Stimulated activated CD8-positive, alpha-beta memory T cell treated with anti-CD3 and anti-CD28 coated beads, Interleukin-15, amount 100 ng/mL, for 48 hours (primary cell): Measurements from ENCODE around the gene SLC15A2.
"Not testable (repeated sequence)": the region's sequence is repeated elsewhere in the genome, so short reads cannot be mapped to it uniquely, and the experiment has no call there.

Experiments
- DNase-seq, 2 donors: peaks; one replicate each; pipeline ENCODE4 v3.0.0-alpha.2; 2020; ENCODE audit warnings: low read depth in 2 of 2

The SLC15A2 gene

GRCh38 chr3:121894301-121894990 is at the start of gene SLC15A2:
Gene SLC15A2 (plus strand): TSS chr3:121894401. CDS start chr3:121894477, 76 bp downstream.
- DNase-seq: no peak

GRCh38 chr3:121844892-121845291 is 49.3 kb upstream of the SLC15A2 start:
- DNase-seq: no peak

GRCh38 chr3:121852256-121852655 is 41.9 kb upstream of the SLC15A2 start:
- DNase-seq: no peak

- DNase-seq: no peak
Observed at GRCh38 chr3:121855555-121855954, 38.6 kb upstream of the SLC15A2 start.

- DNase-seq: not testable (repeated sequence)
Observed at GRCh38 chr3:121857778-121858177, 36.4 kb upstream of the SLC15A2 start.

GRCh38 chr3:121863247-121863646 is 31.0 kb upstream of the SLC15A2 start:
- not testable (repeated sequence) for DNase-seq

GRCh38 chr3:121863801-121864200 is 30.4 kb upstream of the SLC15A2 start:
- no peak for DNase-seq

- DNase-seq: no peak
Observed at GRCh38 chr3:121869736-121870135, 24.5 kb upstream of the SLC15A2 start.

GRCh38 chr3:121870717-121871116 is 23.5 kb upstream of the SLC15A2 start:
- DNase-seq: no peak

GRCh38 chr3:121871430-121871829 is 22.8 kb upstream of the SLC15A2 start:
- DNase-seq: no peak

GRCh38 chr3:121878411-121878810 is 15.8 kb upstream of the SLC15A2 start:
- no peak for DNase-seq

GRCh38 chr3:121883507-121883906 is 10.7 kb upstream of the SLC15A2 start:
- DNase-seq: no peak

- DNase-seq: no peak
Observed at GRCh38 chr3:121885386-121885785, 8.8 kb upstream of the SLC15A2 start.

GRCh38 chr3:121895121-121895520 is 920 bp downstream of the SLC15A2 start:
- no peak for DNase-seq

GRCh38 chr3:121895736-121896135 is 1.5 kb downstream of the SLC15A2 start:
- no peak for DNase-seq

- no peak for DNase-seq
Observed at GRCh38 chr3:121896823-121897222, 2.6 kb downstream of the SLC15A2 start.

- DNase-seq: no peak
Observed at GRCh38 chr3:121897296-121897695, 3.1 kb downstream of the SLC15A2 start.

GRCh38 chr3:121913305-121913990 is 19.2 kb downstream of the SLC15A2 start:
- no peak for DNase-seq

GRCh38 chr3:121914081-121914998 is 20.1 kb downstream of the SLC15A2 start:
- no peak for DNase-seq

- DNase-seq: no peak
Observed at GRCh38 chr3:121916189-121916588, 22.0 kb downstream of the SLC15A2 start.

GRCh38 chr3:121918779-121919483 is 24.7 kb downstream of the SLC15A2 start:
- no peak for DNase-seq

GRCh38 chr3:121924734-121925133 is 30.5 kb downstream of the SLC15A2 start:
- DNase-seq: no peak
